GM23248 (cell line): ENCODE data around the gene PDE4B.

ENCODE experiments used
- EZH2 ChIP-seq: fragments of 200-600 bp; sonication (generic); IDR thresholded peaks from 2 replicates; pipeline ENCODE4 v1.6.1; 2018; ENCODE audit warnings: antibody characterized with exemption, mild to moderate bottlenecking; ENCODE audit not compliant: insufficient read depth, poor library complexity, severe bottlenecking
- EZH2phosphoT487 ChIP-seq: fragments of 200-600 bp; sonication (generic); IDR thresholded peaks from 2 replicates; pipeline ENCODE4 v1.6.1; 2018; ENCODE audit warnings: antibody characterized with exemption, moderate library complexity, mild to moderate bottlenecking, low read depth; ENCODE audit not compliant: insufficient read depth

DNA sequence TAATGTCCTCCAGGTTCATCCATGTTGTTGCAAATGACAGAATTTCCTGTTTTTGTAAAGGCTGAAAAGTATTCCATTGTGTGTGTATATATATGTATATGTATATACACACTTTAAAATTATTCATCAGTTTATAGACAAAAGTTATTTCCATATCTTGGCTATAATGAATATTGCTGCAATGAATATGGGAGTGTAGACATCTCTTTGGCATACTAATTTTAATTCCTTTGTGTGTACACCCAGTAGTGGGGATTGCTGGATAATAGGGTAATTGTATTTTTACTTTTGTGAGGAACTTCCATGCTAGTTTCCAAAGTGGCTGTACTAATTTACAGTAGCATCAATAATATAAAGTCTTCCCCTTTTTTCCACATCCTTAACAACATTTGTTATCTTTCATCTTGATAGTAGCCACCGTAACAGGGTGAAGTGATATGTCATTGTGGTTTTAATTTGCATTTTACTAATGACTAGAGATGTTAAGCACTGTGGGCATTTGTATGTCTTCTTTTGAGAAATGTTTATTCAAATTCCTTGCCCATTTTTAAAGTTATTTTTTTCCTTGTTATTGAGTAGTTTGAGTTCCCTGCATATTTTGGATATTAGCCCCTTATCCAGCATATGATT is 243.0 kb downstream of the PDE4B start:
- TF ChIP-seq EZH2phosphoT487 = no peak
- TF ChIP-seq EZH2 = no peak
